SH-SY5Y (cell line): ENCODE data around the gene SPTAN1.

Experiments
- GATA2 ChIP-seq: IDR thresholded peaks from 2 replicates; pipeline ENCODE4 v1.6.1; 2011; ENCODE audit warnings: mild to moderate bottlenecking, low read depth, low read length
- GATA3 ChIP-seq: IDR thresholded peaks from 2 replicates; pipeline ENCODE4 v1.6.1; 2011; ENCODE audit warnings: low read depth, mild to moderate bottlenecking, low read length, moderate library complexity

DNA sequence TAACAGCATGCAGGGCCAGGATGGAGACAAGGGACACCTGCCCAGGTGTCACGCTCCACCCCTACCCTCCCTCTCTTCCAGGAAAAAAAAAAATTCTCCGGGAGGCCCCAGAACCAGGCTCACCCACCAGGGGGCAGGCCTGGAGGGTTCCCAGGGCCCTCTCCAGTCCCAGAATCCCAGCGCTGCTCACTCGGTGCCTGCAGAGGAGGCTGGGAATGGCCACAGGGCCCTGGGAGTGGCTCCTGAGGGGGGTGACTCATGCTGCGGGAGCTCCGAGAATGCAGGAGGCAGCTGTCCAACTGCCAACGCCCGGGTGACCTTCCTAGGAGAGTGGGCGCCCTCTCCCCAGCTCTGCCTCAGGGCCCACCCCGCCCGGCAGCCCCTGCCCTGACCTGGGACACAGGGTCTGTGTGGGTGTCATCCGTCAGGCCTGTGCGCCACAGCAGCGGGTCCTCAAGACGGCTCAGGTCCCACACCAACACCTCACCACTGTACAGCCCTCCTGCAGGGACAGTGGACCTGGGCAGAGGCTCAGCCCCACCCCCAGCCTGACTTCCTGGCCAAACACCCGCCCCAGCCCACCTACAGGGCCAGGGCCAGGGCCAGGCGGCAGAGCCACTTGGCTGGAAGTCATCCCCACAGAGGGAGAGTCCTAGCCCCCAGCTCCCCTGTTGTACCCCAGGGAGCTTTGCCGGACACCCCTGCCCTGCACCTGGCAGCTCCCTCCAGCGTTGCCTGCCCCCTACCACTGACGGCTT is 83.1 kb downstream of the SPTAN1 start:
- no peak for TF ChIP-seq GATA3
- TF ChIP-seq GATA2: no peak
